Gastrocnemius medialis (tissue), 4 donors: ENCODE data around the gene SLC16A1.

Experiments
- CTCF ChIP-seq, 5 experiments: fragments of 450-650 bp in 3 of 5; fragments of 200-600 bp in 2 of 5; sonication (generic) in 2 of 5; IDR thresholded peaks in 4 of 5; conservative IDR thresholded peaks in 1 of 5; 1 replicate in 4 of 5; 2 replicates in 1 of 5; pipeline ENCODE4 v1.5.1; 2016 to 2019; ENCODE audit warnings: antibody characterized with exemption in 5 of 5, mild to moderate bottlenecking in 3 of 5, moderate library complexity in 3 of 5
- POLR2A ChIP-seq, 2 donors: fragments of 450-650 bp; IDR thresholded peaks; one replicate each; pipeline ENCODE4 v1.6.1; 2017; ENCODE audit warnings: antibody characterized with exemption in 2 of 2, mild to moderate bottlenecking in 2 of 2, moderate library complexity in 2 of 2

GRCh38 chr1:112973788-112974187 lies 17.8 kb upstream of the SLC16A1 start:
- no peak for TF ChIP-seq CTCF (IDR thresholded peaks at IDR 0.05 in 4 of 5, conservative IDR thresholded peaks at IDR 0.05 in 1 of 5)
- TF ChIP-seq POLR2A (IDR thresholded peaks at IDR 0.05) = no peak
